GM19351 (cell line): Measurements from ENCODE around the gene PTPRG.

Source experiments
- ATAC-seq: cut with Tn5 transposase; IDR thresholded peaks from one replicate; pipeline ENCODE4 v1.9.1; 2021; ENCODE audit warnings: mild to moderate bottlenecking, moderate library complexity; ENCODE audit not compliant: unreplicated experiment

PTPRG gene

DNA sequence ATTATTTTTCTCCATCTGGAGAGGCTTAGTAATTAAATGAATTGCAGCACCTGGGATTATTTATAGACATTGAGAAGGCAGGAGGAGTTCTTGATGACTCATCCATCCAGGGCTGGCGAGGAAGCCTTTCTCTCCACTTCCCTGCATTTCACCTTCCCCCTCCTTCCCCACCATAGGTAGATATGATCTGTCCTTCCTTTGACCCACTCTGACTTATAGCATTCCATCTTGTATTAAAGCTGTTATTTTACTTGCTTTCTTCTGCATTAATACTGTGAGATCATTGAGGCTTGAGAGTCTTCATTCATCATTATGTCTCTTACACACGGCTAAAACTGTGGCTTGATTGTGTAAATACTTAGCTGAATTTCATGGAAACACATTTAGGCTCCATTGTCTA, 523.2 kb downstream of the PTPRG start:
- ATAC-seq: no peak

DNA sequence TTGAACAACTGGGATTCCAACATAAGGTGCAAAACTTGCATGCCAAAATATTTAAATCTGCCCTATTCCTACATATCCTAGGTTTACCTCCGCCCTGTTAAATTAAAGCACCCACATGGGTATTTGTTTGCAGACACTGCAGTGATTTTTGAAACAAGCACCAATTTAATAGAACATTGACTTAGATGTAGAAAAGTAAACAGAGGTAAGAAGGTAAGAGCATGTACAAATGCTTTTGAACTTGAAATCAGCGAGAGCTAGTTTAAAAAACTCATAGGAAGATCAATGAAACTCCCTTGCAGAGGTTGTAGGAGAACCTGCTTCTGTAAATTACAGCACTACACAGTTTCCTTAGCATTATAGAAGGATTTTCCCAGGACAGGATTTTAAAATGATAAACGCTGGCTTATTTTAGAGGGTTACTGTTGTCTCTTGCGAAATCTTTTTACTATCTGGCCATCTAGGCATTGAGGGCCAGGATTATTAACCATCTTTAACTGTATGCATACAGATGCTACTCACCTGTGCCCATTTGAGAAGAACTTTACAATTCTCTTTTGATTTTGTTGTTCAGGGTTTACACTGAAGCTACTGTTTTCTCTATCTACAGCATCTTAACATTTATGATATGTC, 527.2 kb downstream of the PTPRG start:
- no peak for ATAC-seq

DNA sequence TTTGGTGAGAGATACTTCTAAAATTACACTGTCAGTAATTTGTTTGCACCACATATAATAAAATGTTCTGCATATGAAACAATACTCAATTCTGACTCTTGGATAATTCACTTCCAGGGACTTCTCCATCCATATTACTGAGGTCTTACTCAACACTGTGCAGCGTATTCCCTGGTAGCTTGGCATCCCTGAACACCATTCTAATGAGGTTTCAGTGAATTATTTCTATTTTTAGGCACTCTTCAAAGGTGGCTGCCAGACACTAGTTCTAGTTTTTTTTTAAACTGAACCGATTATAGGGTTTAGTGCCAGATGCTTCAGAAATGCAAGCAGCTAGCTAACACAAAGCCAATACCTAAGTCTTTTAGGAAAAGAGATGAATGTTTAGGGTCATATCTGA, 528.7 kb downstream of the PTPRG start:
- ATAC-seq: no peak

DNA sequence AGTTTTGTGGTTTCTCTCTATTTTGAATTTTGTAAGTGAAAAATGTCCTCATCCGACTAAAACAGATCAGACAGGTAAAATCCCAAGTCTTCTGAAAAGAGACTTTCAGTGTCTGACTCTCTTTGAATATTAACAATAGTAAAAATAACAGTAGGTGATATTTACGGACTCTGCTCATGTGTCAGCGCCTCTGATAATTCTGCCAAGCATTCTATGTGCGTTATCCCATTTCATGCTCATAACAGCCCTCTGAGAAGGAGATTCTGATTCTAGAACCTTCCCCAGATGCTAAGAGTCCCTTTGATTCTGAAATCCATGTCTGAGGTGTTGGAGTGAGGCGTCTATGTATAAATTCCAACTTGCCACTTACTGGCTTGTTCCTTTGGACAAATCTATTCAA, 529.1 kb downstream of the PTPRG start:
- ATAC-seq: no peak

DNA sequence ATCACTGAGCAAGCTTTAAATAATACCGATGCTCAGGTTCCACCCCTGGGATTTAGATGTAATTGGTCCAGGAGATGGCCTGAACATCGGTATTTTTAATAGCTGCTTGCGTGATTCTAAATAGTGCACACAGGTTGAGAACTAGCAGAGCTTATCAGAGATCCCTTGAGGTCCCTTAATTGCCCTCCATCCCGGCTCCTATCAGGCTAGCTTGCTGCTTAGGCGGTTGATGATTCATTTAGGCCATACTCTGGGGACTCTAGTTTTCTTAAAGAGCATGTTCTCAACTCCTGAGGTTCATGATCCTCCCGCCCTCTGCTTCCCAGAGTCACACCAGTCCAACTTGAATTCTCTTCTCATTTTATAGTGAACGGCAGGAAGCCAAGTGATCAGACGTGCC, 531.7 kb downstream of the PTPRG start:
- no peak for ATAC-seq

DNA sequence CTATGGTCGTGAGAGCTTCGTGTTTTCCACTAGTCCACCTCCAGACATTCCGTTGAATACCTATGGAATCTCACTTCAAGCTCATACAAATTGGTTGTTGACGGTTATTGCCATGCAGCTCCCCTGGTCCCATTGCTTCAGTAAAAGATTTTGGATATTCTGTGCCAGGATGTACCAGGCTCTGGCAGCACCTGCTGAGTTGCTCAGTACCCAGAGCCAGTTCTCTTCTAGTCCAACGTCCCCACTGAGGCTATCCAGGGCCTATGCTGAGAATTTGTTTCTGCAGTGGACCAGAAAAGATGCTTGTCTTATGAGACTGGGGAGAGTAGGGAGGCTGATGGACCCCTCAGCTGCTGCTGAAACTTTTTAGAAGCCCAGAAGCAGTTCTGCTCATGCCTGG, 533.1 kb downstream of the PTPRG start:
- ATAC-seq: no peak

DNA sequence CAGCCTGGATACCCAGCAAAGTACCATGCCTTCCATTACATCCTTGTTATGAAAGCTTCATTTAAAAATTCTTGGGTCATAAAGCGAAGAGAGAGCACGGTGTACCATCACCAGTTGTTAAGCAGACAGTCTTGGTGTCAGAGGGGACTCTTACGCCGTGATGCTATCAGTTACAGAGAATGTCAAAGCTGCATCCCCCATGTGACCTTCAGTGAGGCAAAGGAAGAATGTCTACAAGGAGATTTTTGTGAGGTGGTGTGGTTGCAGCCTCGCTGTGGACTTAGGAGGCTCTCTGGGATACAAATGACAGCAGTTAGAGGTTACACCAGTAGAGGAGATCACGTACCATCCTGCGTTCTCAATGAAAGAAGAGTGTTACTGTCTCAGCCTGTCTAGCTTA, 533.7 kb downstream of the PTPRG start:
- ATAC-seq: no peak

DNA sequence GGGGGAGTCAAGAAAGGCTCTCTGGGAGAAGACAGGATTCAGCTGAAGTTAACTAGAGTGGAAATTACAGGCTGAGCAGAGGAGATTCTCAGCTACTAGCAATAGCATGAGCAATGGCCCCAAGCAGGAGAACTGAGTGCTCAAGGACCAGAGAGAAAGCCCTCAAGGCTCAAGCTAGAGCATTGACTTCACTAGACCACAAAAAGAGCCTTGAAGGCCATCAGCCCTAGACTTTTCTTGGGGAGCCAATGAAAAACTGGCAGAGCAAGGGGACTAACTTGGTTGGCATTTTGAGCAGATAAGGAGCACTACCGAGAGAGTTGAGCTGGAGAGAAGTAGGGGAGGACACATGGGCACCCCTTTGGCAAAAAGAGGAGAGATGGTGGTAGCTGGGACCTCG, 534.4 kb downstream of the PTPRG start:
- no peak for ATAC-seq

DNA sequence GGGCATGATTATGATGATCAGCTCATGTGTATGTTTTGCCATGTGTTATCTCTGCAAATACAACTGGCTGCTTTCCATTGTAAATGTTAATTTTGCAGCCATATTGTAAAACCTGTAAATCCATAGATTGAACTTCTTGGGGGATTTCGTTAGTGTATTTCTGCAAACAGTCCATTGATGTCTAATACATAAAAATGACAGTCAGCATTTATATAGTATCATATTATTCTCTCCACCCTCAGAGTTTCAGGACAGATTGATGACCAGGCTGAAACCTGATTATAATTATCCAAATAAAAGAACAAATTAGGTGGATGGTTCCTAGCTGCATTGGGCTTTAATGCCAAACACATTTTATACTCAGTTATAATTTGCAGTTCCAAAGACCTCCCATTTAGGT, 535.1 kb downstream of the PTPRG start:
- ATAC-seq: no peak

DNA sequence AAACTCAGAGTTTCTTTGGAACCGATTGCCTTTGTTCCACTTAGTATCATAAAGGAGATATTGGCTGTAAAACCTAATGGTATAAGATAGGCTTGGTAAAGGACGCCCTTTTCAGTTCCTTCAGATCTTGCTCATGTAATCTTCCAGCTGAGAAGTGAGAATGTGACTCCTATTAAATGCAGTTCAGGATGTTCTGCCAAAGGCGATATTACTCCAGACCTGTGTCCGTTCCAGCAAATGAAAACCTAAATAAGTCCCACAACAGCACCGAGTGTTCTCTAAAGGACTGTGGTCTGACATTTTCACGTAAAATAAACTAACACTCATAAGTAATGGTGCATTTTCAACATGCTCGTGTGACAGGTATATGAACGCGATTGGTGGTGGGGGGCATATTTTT, 535.8 kb downstream of the PTPRG start:
- no peak for ATAC-seq

DNA sequence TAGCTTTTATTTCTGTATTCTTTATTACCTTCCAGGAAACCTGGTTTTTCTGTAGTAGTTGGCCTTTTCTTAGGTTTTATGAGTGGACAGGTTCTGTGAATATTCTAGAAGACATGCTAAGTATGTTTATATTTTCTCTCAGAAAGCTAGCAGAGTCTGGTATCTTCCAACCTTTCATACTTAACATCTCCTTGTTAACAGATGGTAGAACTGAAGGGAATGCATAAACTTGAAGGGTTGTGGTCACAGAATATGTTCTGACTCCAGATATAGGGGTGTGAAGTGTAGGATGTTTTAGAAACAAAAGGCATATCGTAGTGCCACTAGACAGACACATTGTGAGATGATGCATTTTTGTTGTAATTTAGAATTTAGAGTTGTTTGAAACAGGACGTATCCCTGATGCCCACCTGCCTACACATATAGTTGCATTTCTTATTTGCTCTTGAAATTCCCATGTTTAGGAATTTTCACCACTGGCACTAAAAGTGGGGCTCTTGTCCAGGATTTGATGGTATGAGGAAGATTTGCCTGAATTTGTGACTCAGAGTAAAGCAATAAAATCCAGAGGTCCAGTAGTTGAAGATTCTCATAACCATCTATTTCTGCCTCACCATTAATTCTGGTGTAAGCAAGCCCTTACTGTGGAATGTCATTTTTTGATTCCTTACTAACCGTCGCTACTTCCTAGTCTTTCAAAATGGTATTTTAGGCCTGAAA, 537.4 kb downstream of the PTPRG start:
- no peak for ATAC-seq

DNA sequence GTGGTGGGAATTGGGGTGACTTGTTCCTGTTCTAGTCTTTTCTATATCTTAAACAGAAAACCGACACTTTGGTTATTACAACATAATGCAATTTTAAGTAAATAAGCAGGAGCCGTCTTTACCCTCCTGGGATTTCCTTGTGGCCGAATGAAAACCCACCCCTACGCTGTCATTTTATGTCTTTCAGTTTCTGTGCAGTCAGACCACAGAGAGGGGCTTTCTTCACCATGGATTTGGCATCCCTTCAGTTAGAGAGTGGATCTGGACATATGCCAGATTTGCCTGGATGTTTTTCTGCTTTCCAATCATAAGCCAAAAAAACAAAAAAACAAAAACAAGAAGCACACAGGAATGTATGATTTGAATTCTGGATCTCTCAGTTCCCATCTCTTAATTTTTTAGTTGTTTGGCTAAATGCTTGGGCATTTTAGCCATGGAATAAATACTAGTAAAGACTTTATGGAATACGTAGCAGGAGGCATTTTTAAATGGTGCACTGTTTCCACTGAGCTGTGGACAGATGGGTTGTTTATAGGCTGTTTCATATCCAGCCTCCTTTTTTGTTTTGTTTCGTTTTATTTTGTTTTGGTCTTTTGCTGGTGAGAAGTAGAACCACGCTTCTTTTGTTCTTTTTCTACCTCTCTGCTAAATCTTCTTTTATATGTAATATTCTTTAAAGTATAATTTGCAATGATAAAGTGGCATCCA, 539.1 kb downstream of the PTPRG start:
- ATAC-seq: no peak

DNA sequence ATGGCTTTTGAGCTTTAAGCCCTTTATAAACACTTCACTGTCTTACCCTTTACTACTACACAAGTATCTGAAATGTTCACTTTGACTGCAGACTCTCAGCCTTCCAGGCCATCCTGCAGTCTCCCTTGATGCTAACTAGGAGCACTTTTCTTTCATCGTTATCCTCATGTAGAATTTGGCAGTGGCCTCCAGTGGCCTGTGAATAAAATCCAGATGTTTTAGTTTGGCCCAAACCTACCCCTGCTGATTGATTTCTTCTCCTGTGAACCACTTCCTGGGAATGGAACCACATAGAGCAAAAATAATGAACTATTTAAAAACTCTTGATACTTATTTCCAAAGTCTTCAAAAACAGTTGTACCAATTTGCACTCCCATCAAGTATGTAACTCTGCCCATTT, 540.1 kb downstream of the PTPRG start:
- ATAC-seq: no peak

DNA sequence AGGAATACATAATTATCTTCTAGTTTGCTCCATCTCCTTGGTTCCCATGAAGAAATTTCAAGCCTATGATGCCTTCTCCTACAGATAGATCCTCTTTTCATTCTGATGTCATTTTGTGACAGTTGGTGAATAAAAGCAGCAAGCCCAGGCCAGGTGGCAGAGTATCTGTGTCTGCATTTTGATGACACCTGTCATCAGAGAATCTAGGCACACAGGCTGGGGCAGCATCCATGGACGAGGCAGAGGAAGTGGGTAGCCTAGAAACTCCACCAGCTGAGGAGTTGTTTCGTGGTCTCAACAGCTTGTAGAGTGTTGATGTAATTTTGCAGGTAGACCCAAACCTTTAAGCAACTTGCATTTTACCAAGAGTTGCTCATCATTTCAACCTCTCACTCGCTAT, 542.2 kb downstream of the PTPRG start:
- ATAC-seq: no peak

DNA sequence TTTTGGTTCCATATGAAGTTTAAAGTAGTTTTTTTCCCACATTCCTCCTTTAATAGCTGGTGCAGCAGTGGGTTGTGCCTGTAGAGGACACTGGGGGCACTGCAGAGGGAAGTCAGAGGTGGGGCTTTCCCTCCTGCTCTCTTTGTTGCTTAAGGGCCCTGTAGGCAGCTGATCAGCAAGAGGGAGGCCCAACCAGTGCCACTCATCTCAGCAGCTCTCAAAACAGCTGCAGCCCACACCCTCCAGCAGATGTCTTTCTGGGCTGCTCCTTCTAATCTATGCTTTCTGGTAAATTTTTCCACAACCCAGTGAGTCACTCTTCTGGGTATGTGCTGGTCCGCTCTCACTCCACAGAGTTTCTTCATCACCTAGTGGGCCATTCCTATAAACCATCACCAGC, 548.2 kb downstream of the PTPRG start:
- no peak for ATAC-seq

DNA sequence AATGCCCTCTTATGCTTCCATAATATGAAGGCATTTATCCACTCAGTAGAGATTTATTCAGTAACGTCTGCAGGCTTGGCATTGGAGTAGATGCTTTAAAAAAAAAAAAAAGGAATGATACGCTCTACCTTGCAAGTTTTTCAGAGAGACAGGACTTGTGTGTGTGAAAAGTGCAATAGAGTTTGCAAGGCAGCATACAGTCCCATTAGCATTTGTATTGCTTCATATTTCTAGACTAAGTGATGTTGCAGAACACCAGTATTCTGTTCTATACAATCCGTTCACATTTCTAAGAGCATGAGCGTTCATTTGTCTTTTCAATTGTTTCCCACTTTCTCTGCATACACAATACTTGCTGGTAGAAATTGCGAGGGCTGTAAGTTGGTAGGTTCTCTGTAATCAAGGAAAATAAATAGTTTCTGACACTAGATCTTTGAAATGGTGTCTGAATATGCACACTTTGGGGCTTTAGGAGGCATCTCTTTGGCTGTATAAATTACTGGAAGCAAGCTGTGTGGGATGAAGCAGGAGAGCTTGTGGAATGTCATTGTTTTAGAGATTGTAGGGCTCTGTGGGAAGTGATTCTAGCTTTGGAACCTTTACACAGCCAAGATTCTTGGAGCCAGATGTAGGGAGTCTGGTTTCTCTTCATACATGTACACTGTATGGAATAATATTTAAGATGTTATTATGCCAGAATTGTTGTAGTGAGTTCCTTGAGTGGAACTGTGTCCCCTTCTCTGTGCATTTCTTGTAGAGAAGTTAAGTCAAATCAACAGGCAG, 549.3 kb downstream of the PTPRG start:
- no peak for ATAC-seq

DNA sequence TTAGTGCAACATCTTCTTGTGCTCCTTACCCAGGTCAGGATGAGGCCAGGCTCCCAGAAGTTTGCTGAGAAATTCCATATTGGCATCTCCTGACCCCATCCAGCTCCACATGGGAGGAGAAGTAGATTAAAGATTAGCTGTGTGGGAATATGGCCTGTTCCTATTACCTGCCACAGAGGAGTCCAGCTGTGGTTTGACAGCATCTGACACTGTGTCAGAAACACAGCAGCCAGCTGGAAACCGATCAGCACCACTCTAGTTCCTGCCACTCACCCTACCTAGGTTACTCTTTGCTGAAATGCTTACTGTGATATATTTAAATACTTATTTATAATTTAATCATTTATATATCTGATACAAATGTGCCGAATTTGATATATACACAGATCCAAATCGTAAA, 551.7 kb downstream of the PTPRG start:
- no peak for ATAC-seq

DNA sequence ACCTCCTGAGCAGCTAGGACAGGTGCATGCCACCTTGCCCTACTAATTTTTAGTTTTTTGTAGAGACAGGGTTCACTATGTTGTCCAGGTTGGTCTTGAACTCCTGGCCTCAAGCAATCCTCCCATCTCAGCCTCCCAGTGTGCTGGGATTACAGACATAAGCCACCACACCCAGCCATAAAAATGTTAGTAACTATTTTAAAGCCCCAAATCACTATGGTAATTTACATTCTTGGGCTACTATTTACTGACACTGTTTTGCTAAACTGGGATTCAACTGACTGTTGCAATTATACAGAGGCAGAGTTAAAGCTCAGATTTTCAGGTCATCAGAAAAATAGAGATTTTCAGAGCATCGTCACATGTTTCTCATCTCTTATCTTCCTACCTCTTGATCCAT, 553.4 kb downstream of the PTPRG start:
- ATAC-seq: no peak

DNA sequence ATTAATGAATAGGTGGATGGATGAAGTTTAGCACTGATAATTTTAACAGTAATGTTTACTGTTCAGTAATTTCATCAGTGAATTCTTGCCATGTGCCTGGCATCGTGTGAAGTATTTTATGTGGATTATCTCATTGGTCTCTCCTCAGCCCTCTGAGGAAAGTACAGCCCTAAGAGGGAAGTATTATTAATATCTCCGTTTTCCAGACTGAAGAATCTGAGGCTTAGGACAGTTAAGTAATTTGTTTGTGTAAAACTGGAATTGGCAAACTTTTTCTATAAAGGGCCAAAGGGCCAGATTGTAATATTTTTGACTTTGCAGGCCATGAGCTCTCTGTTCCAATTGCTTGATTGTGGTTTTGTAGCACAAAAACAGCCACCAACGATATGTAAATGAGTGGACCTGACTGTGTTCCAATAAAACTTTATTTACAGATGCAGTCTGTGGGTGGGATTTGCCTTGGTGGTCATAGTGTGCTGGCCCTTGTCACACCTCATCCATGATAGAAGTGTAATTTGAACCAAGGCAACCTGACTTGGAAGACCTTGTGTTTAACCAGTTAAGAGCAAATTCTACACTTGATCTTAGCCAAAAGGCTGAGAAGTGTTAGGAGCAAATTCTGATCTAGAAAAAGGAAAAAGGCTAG, 556.7 kb downstream of the PTPRG start:
- ATAC-seq: no peak

DNA sequence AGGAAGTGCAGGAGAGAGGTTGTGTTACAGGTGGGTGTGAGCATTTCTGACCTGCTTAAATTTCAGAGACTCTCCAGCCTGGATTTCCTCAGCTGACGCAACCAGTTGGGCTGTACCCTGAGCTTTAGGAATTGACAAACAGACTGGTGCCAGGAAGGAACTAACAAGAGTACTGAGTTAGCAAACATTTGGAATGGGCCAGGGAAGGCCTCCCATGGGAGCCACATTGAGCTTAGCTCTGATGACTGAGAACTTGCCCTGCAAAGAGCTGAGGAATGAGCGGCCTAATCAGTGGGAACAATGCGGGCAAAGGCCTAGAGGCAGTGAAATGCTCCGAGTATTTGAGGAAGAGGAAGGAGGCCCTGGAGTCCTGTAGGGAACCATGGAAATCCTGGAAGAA, 557.8 kb downstream of the PTPRG start:
- no peak for ATAC-seq

DNA sequence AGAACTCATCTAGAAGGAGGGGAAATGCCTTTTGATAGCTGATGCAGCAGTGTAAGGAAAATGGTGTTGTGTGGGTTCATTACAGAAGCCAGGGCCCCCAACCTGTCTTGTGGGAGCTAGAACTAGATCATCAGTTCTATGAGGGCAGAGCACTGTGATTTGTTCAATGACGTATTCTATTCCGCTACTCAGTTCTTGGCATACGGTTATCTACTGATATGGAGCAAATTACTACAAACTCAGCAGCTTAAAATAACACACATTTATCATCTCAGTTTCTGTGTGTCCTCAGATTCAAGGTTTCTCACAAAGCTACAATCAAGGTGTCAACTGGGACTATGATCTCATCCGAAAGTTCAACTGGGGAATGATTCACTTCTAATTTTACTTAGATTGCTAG, 561.4 kb downstream of the PTPRG start:
- ATAC-seq: no peak
